HG03439 (cell line): ENCODE measurements around the gene PBOV1.
"Not testable (repeated sequence)": the region's sequence is repeated elsewhere in the genome, so short reads cannot be mapped to it uniquely, and the experiment has no call there.

Experiments used
- ATAC-seq: cut with Tn5 transposase; IDR thresholded peaks from one replicate; pipeline ENCODE4 v1.9.1; 2021; ENCODE audit warnings: mild to moderate bottlenecking, moderate library complexity; ENCODE audit not compliant: unreplicated experiment

The PBOV1 gene

DNA sequence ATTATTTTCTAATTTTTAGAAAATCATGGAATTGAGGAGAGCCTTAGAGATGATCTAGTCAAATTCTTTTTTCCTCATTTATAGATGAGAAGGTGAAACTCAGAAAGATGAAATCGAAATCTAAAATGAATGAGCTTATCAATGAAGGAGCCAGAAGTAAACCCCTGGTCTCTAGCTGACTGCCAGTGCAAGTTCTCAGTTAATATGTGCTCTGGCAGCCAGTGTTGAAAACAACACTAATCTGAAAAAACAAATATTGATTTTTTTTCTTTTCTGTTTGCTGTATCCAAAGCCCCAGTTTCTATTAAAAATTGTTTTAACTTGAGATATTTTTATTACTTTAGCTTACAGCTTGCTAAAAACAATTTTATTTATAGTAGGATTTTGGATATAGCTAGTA, 21.5 kb upstream of the PBOV1 start:
- ATAC-seq, result no peak

DNA sequence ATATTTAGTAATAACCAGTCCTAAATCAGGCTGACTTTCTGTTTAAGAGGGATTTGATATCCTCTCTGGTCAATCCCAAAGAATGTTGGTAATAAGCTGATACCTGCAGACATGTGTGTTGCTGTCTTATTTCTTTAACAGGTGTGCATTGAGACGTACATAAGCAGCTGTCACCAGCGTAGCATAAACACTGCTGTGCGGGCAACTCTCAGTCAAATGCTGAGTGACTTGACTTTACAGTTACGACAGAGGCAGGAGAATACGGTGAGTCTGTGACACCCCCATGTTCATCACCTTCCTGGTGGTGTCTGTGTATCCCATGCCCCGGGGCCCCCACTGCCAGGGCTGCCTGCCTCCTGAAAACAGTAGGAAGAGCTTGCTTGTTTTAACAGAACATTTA, 20.1 kb upstream of the PBOV1 start:
- no peak for ATAC-seq

DNA sequence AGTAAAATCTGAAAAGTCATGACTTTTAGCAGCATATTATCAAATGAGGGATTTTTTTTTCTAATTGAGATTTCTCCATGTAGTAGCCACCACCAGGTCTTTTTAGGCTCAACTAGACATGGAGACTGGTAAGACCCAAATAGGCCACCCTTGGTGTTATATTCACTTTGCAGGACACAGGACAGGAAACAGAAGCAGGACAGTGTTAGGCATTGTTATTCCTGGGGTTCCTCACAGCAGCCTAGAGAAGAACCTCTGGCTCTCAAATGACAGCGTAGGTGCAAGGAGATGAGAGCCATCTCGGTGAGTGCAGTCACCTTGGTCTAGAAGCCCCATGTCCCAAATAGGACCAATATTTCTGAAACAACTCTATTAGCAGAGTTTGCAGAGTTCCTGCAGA, 19.2 kb upstream of the PBOV1 start:
- no peak for ATAC-seq

DNA sequence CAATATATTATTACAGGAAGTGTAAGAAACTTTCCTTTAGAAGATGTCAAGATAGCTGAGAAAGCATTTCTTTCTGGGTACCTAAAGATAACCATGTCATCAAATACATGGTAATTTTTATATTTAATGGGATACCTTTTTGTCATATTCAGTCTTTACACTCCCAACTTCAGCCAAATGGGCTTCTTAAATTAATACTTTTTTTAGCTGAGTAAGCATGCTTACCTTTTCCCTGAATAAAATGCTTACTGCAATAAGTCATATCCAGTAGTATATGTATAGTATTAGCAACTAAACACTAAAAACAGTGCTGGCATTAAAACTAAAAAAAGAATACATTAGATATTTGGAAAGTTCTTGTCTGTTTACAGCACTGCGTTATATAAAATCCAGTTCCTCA, 17.4 kb upstream of the PBOV1 start:
- ATAC-seq, result no peak

DNA sequence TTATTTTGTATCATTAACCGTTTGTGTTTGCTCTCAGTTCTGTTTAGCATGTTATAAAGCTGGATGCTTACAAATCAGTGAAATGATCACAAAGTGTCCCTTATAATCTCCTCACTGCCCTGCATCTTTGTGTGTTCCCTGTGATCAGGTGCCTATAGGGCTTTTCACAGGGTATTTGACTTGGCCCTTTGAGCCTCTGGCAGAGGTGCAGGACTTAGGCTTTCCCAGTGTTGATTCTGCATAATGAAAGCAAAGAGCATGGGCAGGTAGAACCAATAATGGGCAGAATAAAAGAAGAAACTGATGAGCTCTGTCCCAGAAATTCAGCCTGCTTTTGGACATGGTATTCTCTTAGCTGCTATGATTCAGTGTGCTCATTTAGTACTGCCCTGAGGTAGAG, 16.9 kb upstream of the PBOV1 start:
- ATAC-seq, result no peak

DNA sequence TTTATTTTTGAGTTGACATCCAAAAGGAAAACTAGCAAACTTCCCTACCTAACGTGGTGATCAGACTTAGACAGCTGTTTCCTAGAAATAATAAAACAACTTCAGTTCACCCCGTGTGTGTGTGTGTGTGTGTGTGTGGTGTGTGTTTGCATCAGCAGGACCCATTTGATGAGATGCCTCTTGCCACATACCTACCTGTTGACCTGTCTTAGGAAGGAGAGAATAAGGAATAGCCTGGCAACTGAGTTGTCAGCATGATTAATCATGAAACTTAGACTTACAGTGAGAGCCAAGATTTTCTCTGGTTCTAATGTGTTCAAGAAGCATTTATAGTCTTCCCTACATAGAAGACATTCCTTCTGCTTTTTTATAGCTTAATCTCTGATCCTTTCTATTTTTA, 16.1 kb upstream of the PBOV1 start:
- no peak for ATAC-seq

DNA sequence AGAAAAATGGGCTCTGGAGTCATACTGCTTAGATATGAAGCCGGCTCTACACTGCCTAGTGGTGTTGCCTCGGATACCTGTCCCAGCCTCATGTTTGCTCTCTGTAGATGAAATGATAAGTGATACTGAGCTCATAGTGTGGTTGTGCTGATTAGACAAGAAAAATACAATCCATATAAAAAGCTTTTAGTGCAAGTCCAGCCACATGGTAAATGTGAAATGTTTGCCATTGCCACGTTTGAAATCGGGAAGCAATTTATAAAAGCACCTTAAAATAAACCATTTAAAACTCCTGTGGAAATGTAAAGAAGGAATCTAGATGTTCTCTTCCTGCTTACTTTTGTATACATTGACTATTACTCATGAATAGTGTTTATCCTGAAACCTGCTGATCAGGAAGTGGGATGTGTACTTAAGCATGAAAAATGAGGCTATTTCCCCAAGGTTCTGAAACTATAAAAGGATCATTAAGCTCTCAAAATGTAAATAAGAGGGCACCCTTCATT, 13.1 kb upstream of the PBOV1 start:
- no peak for ATAC-seq

DNA sequence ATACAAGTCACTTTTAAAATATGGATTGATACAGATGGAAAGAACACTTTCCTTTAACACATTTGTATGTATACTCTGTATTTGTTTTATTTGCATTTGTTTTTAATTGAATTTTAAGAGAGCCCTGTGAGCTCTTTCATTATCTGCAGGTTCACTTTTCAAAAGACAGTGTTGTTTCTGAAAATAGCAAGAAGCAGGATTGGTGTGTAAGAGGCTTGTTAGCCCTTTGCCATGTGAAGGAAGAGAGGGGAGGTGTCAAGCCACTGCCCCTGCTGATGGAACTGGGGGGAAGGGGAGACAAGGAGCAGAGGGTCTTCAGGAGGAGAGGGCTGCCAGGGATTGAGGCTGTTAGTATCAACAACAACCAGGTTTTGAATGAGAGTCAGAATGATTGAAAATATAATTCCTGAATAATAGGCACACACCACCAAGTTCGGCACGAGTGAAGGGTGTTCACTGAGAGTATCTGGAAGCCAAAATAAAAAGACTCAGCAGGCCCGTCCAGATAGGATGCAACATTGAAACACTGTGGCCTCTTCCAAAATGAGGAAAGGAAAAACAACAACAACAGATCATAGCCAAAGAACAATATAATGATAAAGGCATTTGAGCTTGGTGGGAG, 12.6 kb upstream of the PBOV1 start:
- no peak for ATAC-seq

DNA sequence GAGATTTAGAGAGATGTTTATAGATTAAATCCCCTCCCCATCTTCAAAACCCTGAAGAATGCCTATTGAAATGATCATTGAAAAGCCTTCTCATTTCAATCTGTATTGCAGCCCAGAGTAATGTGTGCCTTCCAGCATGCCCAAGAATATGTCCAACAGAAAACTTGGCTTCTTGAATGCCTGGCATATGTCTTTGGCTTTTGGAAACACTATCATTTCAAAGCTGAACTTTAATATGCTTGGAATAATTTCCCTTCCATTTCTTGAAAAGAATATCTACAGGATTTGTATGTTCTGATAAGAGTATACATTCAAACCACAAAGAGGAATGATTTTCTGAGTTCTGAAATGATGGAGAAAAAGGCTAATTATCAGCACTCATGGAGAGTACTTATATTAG, 11.9 kb upstream of the PBOV1 start:
- ATAC-seq, result no peak

DNA sequence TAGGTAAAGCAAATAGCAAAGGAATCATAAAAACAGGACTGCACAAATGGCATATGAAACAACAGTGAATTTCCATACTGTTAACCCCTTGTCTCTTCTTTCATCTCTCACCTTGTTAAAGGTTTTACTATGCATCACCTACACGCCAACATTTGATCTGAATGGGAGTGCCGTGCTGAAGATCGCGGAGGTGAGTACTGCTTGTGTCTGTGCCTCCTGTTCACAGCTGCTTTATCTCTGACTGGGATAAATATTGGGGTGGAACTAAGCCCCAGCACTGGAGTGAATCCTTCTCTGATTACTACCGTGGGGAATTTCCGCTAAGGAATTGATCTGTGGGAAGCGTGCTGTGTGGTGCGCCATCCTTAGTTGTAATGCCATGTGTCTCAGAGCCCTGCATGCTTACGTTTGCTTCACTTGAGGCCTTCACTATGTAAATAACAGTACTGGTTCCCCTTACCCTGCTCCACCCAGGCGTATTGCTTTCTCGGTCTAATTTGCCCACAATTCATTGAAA, 11.4 kb upstream of the PBOV1 start:
- ATAC-seq, result no peak

DNA sequence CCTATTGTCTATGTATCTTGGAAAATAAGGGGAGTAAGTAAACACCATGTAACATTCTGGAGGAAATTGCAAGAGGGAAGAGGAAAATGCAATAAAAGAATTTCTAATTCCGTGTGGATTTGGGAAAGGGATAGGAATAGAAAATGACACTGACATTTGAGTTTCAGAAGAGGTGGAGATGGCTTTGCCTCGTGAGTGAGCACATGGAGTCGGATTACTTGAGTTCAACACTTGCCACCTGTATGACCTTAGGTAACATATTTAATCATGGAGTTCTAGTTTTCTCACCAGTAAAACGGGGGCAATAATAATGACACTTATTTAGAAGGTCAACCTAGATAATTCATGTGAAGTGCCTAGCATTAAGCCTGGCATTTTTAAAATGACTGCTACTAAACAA, 10.8 kb upstream of the PBOV1 start:
- no peak for ATAC-seq

DNA sequence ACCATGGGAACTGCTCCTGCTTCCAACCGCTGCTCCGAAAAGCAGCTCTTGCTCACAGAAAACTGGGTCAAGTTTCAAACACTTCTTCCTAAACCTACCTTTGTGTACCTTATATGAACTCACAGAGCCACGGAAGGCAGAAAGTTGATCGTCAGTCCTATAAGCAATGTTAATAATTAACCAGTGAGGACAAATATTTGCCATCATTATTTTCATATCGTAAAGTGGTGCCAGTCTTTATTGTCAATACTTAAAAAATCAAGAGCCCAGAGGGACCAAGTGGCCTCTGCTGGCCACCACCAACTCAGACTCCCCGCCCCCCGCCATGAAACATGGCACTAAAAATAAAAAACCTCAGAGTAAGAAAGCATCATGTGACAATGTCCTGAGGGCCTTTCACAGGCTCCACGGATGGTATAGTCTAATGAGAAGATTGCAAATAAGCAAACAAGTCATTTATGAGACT, 9.1 kb upstream of the PBOV1 start:
- no peak for ATAC-seq

DNA sequence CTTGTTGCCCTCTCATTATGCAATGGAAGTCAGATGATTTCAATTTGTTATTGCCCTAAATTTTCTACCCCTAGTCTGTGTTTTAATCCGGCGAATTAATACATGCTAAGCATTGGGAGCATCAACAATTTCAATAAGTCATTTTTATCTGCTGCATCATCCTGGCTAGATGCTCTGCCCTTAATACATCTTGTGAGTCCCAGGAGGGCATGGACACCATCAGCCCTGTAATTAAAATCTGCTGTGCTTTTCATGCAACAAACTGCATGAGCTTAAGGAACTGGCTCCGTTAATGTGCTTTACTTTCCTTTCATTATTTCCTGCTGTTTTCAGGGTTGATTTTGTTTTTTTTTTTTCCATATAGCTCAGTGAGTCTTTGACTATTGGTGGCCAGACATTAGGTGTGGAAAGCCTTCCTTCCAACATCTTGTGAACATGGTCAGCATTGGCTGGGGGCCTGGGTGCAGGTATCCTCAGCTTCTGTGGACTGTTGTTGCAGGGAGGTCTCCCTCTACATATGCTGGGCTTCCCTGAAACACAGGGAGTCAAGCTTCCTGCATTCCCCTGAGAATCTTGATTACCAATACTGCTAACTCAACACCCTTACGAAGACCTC, 8.5 kb upstream of the PBOV1 start:
- no peak for ATAC-seq

DNA sequence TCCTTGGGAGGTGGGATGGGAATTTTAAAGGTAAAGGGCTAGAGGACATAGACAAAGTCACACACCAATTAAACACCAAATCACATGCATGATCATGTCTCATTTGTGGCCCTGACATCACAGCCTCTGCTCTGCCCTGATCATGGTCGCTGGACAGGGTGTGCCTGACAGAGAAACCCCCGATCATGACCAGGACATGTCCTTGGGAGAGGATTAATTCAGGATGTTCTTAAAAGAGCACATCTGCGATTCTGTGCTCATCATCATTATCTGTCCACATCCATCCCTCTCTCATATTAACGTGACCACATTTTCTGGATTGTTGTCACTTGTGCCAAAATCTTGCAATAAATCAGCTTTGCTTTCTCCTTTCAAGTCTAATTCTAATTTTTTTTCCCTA, 7.7 kb upstream of the PBOV1 start:
- no peak for ATAC-seq

DNA sequence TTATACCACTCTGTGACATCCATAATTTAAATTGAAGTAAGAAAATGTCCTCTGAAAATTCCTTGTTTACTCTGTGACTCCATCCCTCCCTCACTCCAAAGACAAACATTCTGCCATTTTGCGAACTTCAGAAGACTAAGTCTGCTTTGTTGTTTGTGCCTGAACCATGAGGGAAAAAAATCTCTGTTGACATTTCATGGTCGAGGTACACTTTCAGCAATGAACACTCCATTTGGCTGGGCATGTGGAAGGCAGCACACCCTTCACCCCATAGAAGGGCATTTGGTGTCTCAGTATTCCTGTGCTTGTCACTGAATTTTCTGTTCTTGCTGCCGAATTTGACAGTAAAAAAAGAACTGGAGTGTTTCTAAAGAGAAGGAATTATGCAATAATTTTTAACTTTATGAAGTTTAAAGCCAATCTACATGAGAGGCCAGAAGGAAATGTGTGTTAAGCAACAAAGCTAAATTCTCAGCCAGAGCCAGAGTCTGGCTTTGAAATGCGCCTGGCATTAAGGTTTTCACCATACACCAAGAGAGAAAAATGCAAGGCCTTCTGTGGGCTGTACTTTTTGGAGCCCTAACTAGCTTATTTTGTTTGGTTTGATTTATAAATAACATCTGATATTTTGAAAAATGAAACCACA, 4.7 kb upstream of the PBOV1 start:
- no peak for ATAC-seq

DNA sequence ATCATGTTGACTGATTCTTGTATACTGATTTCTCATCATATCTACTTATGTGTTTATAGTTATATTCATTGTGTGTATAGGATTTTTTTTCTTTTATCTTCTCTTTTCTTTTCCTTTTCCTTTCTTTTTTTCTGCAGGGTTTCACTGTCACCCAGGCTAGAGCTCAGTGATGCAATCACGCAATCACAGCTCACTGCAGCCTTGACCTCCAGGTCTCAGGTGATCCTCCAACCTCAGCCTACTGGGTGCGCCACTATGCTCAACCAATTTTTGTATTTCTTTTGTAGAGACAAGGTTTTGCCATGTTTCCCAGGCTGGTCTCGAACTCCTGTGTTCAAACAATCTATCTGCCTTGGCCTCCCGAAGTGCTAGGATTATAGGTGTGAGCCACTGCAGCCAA, 1.6 kb upstream of the PBOV1 start:
- ATAC-seq, result no peak

DNA sequence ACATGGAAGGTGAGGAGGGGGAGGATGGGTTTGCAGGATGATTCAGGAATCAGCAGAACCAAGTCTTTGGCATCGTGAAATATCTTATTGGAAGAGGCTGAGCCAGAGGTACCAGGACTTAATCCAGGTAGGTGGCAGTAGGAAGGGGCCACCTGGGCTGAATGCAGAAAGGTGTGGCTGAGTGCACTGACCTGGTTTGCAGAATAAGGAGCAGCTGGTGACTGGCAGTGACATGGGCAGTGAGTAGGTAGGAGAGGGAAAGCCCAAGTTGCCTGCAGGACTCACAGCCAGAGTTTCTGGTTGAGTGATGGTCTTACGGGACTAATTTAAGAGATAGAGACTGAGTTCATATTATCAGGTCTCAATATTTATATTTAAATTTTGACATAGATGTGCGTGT, 1.1 kb upstream of the PBOV1 start:
- no peak for ATAC-seq

DNA sequence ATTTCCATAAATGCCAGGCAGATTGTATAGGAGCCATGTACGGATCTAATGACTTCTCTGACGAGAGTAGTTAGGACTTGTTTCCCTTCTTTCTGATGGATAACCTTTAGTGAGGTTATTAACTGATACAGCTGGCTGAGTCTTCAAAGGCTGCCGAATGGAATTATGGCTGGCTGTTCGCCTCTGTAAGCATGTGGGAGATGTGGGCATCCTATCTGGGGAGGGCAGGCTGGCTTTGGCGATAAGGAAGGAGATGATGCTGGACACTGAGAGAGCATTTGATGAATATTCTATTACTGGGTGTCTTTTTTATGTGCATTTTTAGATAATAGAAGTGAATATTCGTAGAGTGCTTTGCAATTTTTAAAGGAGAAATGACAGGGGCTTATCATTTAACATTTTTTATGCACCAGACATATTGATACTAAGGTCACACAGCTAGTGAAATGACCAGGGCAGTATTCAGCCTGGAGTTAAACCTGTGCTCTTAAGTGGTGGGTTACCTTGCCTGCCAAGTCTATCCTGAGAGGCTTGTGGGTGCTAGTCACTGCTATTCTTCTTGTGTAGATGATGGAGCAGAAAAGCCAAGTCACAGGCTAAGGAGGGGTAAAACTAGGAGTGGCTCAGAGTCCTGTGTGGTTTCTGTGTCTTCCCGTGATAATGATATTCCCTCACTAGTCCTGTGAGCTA, 3.1 kb downstream of the PBOV1 start:
- no peak for ATAC-seq

DNA sequence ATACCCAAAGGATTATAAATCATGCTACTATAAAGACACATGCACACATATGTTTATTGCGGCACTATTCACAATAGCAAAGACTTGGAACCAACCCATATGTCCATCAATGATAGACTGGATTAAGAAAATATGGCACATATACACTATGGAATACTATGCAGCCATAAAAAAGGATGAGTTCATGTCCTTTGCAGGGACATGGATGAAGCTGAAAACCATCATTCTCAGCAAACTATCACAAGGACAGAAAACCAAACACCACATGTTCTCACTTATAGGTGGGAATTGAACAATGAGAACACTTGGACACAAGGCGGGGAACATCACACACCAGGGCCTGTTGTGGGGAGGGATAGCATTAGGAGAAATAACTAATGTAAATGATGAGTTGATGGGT, 5.8 kb downstream of the PBOV1 start:
- not testable (repeated sequence) for ATAC-seq

DNA sequence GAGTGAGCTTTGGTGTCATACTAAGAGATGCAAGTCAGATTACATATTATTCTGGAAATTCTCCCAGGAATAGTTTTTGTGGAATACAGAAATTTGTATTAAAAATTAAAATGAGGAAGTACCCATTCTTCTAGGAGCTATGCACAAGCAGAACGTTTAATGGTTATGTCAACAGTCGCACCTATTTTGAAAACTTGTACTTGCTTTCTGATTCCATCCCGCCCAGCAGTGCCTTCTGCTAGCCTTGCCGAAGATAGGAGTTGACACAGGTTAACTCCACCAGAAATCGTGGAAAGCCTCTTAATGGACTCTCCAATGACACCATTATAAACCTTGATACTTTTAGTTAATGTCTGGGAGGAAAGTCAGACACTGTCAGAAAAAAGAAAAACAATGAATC, 6.7 kb downstream of the PBOV1 start:
- no peak for ATAC-seq

DNA sequence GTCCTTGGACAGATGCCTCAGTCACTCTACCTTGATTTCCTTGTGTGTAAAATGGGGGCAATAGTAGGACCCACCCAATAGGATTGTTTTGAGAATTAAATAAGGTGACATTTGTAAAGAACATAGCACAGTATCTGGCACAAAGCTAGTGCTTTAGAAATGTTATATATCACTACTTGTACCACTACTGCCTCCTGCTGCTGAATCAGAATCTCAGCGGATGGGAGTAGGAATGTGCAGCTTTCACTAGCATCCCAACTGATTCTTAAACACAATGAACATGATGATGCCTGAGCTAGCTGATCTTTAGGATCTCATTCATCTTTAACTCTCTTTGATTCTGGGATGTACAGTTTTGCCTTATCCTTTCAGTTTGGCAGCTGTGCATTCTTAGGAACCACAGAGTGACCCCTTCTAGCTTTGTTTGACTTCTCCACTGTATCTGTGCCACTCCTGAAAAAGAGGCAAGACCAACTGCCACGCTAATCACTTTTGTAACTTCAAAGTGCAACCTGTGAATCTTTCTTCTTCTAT, 7.2 kb downstream of the PBOV1 start:
- no peak for ATAC-seq
